ENCODE results near the gene ARSA.

Gene ARSA

GRCh38 chr22:50582493-50583293, 45.3 kb downstream of the ARSA start, which contains the start of gene CHKB:
CHKB (minus strand) TSS chr22:50582849; CDS start chr22:50582781, 68 bp downstream.
- in situ Hi-C loops (cut with MboI; ENCODE audit: low sequenced_read_pairs), result no loop called here

DNA sequence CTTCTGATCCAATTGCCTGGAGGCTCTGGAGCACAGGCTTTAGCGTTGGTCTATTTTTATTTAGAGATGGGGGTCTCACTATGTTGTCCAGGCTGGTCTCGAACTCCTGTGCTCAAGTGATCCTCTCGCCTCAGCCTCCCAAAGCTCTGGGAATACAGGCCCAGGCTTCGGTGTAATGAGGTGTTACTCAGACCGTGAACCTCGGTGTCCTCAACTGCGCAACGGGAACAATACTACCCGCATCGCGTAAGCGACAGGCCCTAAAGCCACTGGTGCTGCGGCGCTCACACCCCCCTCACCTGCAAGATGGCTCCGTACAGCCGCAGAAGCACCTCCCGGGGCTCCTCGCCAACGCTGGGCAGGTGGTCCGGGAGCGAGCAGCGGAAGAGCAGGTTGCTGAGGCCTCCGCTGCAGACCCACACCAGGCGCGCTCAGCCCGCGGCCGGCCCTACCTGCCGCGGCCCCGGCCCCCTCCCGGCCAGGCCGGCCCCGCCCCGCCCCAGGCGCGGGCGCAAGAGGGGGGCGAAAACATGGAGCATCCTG, 45.9 kb downstream of the ARSA start:
- in situ Hi-C loops (cut with MboI; ENCODE audit: low sequenced_read_pairs), result no loop called here

DNA sequence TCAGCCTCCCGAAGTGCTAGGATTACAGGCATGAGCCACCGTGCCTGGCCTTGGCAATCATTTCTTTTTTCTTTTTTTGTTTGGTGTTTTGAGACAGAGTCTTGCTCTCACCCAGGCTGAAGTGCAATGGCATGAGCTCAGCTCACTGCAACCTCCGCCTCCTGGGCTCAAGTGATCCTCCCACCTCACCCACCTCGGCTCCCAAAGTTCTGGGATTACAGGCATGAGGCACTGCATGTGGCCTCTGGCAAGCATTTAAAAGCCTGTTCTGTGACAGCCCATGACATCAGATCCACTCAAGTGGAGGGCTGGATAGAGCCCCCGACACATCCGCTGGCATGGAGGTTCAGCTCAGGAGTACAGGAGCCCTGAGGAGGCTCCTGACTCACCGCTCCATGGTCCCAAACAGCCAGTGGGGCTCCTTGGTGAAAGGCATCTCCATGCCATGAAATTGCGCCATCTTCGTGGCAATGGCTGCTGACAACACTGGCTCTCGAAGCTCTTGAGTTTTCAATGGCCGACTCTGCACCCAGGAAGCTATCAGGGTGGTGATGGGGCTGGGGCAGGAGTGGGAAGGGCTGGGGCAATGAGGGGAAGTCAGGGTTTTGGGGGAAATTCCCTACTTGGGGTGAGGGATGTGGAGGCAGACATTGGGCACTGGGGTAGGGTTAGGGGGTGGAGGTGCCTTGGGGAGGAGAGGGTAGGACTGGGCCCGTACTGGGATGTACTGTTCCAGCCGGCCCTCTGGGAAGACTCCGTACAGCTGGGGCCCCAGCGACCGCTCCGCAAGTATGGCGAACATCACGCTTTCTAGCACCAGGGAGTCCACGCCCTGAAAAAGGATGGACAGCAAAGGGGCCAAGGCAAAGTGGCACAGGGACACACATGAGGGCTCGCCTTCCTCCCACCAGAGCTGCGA, 46.7 kb downstream of the ARSA start:
- in situ Hi-C loops (cut with MboI; ENCODE audit: low sequenced_read_pairs), result no loop called here

- in situ Hi-C loops (cut with MboI; ENCODE audit: low sequenced_read_pairs), result no loop called here
Measured at GRCh38 chr22:50579752-50580151, 48.2 kb downstream of the ARSA start.

DNA sequence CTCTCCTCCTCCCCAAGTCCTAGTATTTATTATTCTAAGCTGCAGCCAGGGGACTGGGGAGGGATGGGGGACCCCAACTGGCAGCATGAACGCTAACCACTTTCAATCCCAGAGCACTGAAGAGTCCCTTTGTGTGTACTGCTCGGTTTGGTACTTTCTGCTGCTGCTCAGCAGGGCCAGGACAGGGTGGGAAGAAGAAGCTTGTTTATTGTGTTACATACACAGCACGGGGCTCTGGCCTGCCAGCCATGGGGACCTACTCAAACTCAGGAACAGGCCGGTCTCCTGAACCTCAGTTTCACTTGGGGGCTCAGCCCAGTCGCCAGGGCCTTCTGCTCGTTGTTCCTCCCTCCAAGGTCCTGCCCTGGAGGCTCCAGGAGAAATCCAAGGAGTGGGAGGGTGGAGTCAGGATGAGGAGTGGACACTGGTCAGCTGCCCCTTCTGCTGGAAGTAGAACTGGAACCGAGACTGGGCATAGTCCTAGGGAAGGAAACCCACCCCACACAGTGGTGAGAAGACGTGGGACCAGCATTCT, 49.1 kb downstream of the ARSA start:
- in situ Hi-C loops (cut with MboI; ENCODE audit: low sequenced_read_pairs), result no loop called here

GRCh38 chr22:50577987-50578775, 49.8 kb downstream of the ARSA start, which contains the start of gene CPT1B:
CPT1B (minus strand) TSS chr22:50578427; CDS start chr22:50577915, 512 bp downstream.
- in situ Hi-C loops (cut with MboI; ENCODE audit: low sequenced_read_pairs), result no loop called here

GRCh38 chr22:50577697-50577986, 50.3 kb downstream of the ARSA start:
- in situ Hi-C loops (cut with MboI; ENCODE audit: low sequenced_read_pairs), result no loop called here

DNA sequence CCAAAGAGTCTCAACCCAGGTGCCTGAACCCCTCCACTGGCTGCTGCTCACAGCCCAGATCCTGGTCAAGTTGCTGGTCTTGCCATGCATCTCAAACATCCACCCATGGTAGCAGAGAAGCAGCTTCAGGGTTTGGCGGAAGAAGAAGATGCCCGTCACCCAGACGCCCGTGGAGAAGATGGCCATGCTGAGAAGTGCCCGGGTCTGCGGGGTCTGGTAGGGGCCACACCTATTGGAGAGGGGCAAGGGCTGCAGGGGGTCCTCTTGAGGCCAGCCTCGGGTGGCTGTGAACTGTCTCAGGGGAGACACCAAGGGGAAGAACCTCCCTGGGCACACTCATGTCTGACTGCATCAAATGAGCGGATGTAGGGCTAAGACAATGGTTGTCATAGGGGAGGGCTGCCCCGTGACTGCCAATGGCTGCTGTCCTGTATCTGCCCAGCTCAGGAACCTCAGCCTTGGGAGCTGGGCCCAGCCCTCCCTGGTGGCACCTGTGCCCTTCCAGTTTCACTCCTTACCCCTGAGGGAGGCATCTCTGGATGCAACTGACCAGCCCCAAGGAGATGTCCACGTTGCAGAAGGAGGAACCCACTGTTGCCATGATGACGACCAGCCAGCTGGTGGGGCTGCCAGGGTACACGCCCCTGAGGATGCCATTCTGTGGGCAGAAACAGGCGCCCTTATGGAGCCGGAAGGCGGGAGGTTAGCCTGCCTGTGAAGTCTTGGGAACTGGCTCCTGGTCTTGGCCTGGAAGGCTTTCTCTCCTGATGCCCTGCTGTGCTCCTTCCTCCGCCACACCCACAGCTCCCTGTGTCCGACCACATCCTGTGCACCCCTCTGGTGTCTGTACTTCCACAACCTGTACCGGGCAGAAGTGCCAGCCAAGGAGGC, 50.9 kb downstream of the ARSA start:
- in situ Hi-C loops (cut with MboI; ENCODE audit: low sequenced_read_pairs), result no loop called here

DNA sequence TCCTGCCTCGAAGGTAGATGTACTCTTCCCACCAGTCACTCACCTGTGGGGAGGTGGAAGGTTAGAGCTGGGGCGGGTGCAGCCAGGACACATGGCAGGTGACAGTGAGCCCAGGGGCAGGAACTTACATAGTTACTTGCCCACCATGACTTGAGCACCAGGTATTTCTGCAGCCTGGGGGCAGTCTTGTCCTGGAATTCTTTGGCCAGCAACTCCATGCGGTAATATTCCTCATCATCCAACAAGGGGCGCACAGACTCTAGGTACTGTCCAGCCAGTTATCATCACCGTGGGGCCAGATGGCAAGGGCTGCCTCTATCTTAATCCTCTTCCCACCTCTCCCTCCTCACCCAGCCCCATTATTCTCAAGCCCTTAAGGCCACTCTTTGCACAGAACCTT, 51.9 kb downstream of the ARSA start:
- in situ Hi-C loops (cut with MboI; ENCODE audit: low sequenced_read_pairs), result no loop called here

DNA sequence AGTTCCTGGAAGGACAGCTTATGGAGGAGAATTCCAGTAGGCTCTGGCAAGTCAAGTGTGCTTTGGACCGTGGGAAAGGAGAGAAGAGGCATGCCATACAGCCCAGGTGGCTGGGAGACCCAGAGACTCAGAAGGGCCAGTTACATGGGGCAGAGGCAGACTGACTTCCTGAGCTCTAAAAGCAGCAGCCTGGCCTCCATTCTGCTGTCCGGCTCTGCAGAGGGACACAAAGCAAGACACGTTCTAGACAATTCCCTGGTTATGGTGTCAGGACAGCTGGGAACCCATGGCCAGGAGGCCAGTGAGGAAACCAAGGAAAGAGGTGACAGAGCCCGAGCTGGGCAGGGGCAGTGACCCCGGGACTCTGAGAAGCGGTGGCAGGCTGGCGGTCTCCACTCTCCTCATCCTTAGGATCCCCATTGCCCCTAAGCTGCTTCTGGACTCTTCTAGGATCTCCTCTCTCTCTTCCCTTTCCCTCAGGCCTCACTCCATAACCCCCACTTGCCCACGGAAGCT, 52.5 kb downstream of the ARSA start:
- in situ Hi-C loops (cut with MboI; ENCODE audit: low sequenced_read_pairs), result no loop called here

All from HL-60/S4 treated with phorbol 12-myristate 13-acetate at 8.2 ng/mL for 4 days and 3 days (cell line).